ENCODE results near the gene TMEM123.

The TMEM123 gene

GRCh38 chr11:102421261-102421660 lies 31.3 kb downstream of the TMEM123 start:
- DNase-seq: no peak

DNA sequence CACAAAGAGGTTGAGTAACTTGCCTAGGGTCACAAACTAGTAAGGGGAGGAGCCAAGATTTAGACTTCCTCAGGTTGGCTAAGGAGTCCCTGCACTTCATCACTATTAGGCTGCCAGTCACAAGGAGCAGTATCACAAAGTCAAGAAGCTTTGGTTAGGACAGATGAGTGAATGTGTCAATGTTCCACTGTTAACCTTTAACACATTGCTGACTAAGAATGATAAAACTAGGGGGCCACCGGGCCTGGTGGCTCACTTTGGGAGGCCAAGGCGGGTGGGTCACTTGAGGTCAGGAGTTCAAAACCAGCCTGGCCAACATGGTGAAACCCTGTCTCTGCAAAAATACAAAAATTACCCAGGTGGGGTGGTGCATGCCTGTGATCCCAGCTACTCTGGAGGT lies 32.0 kb downstream of the TMEM123 start:
- peak in 1 of 2 experiments; percentile 37 for DNase-seq

DNA sequence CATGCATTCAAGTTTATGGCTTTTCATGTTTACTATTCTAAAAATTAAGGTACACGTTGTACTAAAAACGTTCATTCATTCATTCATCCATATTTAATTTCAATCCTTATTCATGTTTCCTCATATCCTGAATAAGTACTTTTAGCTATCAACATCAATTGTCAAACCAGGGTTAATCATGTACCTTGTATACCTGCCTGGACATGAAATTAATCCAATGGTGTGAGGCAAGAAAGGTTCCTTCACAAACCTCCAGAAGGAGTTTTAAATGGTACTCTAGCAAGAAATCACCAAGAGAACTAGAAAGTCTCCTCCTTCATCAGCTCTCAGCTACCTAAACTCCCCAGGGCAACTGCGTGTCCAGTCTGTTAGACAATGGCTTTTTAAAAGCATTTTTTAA lies 33.4 kb downstream of the TMEM123 start:
- DNase-seq: no peak

DNA sequence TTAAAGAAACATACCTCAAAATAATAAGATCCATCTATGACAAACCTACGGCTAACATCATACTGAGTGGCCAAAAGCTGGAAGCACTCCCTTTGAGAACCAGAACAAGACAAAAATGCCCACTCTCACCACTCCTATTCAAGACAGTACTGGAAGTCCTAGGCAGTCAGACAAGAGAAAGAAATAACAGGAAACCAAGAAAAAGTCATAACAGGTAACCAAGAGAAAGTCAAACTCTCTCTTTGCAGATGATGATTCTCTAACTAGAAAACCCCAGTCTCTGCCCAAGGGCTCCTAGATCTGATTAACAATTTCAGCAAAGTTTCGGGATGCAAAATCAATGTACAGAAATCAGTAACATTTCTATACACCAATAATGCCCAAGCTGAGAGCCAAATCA lies 35.6 kb downstream of the TMEM123 start:
- no peak for DNase-seq

DNA sequence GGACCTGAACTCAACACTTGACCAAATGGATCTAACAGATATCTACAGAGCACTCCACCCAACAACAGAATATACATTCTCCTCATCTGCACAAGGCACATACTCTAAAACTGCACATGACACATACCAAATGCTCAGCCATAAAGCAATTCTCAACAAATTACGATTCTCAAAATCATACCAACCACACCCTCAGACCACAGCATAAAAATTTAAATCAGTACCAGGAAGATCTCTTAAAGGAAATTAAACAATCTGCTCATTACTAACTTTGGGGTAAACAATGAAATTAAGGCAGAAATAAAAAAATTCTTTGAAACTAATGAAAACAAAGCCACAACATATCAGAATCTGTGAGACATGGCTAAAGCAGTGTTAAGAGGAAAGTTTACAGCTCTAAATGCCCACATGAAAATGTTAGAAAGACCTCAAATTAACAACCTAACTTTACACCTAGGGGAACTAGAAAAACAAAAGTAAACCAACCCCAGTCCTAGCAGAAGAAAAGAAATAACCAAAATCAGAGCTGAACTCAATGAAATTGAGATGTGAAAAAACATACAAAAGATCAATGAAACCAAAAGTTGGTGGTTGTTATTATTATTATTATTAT lies 37.2 kb downstream of the TMEM123 start:
- no peak for DNase-seq

- no peak for DNase-seq
Measured at GRCh38 chr11:102414559-102414958, 38.0 kb downstream of the TMEM123 start.

- DNase-seq: no peak
Measured at GRCh38 chr11:102413497-102413896, 39.1 kb downstream of the TMEM123 start.

DNA sequence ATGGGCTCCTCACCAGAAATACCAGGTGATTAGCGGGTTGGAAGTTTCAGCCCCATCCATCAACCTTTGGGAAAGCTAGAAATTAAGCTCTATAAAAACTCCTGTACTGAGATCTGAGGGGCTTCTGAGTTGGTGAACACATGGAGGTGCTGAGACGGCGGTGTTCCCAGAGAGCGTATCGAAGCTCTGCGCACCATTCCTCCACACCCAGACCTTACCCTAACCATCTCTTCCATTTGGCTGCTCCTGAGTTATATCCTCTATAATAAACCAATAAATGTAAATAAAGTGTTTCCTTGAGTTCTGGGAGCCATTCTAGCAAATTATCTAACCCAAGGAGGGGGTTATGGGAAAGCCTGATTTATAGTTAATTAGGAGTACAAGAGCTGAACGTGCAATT lies 41.4 kb downstream of the TMEM123 start:
- DNase-seq: no peak

DNA sequence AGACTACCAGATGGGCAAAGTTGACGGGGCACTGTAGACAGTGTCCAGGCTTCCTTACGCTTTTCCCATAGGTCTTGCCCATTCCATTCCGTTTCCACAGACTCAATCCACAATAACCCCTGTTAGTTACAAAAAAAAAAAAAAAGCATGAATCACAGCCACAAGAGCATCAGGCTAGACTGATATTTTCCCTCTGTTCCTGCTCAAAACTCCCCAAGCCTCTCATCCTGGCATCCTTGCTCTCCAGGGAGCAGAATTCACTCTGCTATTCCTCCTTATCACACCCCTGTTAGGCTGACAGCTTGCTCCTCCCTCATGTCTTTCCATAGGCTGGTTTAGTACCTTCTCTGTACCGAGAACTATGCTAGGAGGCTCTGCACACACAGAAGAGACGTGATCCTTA lies 42.2 kb downstream of the TMEM123 start:
- DNase-seq: no peak

GRCh38 chr11:102408339-102408738 lies 44.2 kb downstream of the TMEM123 start:
- no peak for DNase-seq

- DNase-seq: no peak
Measured at GRCh38 chr11:102407901-102408300, 44.7 kb downstream of the TMEM123 start.

- DNase-seq: no peak
Measured at GRCh38 chr11:102406099-102406498, 46.5 kb downstream of the TMEM123 start.

- no peak for DNase-seq
Measured at GRCh38 chr11:102405501-102405900, 47.1 kb downstream of the TMEM123 start.

DNA sequence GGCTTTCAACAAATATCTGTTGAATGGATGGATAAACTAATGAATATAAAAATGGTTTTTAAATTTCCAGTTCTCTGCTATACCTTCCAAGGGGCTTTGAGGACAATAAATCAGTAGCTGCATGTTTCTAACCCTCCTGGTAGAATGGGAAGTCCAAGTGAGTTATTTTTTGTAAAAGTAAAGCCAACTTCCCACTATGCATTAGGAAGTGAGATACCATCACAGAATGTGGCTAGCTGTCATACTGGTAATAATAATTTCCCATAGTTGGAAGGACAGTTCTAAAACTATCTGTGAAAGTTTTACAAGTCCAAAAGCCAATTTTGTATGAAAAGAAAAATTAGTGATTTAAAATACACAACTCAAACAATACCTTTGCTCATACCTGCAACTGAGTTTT lies 50.0 kb downstream of the TMEM123 start:
- no peak for DNase-seq

DNA sequence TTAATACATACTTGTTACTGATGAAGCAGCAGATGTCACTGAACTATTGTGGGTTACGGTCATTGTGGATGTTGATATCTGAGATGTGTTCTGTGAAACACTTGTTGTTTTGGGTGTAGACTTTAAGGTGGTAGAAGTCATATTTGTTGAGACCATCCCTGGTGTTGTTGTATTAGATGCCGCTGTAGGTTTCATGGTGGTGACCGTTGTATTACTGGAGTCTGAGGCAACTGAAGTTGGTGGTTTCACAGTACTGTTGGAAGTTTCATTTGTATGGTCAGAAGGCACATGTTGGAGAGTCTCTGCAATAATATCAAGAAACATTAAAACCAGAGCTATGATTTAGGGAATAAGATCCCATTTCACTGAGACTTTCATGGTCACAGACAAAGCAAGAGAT lies 50.7 kb downstream of the TMEM123 start:
- no peak for DNase-seq

DNA sequence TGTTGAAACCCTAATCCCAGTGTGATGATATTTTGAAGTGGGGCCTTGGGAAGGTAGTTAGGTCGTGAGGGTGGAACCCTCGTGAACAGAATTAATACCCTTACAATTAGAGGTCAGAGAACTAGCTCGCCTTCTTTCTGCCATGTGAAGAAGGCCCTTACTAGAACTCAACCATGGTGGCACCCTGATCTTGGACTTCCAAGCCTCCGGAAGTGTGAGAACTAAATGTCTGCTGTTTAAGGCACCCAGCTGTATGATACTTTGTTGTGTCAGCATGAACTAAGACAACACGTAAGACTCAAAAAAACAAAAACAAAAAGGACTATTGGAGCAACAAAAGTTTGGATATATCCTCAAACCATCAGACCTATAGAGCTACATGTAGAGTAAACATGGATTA lies 52.0 kb downstream of the TMEM123 start:
- no peak for DNase-seq

DNA sequence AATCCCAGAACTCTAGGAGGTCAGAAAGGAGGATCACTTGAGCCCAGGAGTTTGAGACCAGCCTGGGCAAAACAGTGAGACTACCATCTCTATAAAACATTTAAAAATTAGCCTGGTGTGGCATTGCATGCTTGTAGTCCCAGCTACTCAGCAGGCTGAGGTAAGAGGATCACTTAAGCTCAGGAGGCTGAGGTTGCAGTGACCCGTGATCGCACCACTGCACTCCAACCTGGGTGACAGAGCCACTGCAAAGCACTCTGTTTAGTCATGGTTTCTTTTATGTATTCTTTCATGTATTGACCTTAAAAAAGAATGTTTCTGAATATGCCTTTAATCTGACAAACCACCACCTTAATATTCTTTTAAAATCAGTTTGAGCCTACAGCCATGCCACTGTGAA lies 53.4 kb downstream of the TMEM123 start:
- DNase-seq: no peak

GRCh38 chr11:102398297-102398696 lies 54.3 kb downstream of the TMEM123 start:
- no peak for DNase-seq

- DNase-seq: no peak
Measured at GRCh38 chr11:102396708-102397563, 55.6 kb downstream of the TMEM123 start.

DNA sequence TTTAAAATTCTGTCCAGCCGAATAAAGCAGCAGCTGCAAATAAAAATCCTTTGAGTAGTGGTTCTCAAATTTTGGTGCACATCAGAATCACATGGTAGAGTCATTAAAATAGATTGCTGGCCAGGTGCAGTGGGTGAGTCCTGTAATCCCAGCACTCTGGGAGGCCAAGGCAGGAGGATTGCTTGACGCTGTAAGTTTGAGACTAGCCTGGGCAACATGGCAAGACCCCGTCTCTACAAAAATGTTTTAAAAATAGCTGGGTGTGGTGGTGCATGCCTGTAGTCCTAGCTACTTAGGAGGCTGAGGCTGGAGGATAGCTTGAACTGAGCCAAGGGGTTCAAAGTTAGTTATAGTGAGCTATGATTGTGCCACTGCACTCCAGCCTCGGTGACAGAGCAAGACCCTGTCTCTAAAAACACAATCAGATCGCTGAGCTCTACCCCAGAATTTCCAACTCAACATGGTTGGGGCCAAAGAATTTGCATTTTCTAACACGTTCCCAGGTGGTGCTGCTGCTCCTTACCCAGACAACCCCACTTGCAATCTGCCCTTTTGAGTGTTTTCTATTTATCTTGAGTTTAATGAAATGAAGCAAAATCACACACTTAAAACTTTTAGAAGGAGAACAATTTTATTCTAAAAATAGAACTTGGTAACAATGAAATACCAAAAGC lies 56.7 kb downstream of the TMEM123 start:
- no peak for DNase-seq

GRCh38 chr11:102393272-102393730 lies 59.3 kb downstream of the TMEM123 start:
- no peak for DNase-seq

DNA sequence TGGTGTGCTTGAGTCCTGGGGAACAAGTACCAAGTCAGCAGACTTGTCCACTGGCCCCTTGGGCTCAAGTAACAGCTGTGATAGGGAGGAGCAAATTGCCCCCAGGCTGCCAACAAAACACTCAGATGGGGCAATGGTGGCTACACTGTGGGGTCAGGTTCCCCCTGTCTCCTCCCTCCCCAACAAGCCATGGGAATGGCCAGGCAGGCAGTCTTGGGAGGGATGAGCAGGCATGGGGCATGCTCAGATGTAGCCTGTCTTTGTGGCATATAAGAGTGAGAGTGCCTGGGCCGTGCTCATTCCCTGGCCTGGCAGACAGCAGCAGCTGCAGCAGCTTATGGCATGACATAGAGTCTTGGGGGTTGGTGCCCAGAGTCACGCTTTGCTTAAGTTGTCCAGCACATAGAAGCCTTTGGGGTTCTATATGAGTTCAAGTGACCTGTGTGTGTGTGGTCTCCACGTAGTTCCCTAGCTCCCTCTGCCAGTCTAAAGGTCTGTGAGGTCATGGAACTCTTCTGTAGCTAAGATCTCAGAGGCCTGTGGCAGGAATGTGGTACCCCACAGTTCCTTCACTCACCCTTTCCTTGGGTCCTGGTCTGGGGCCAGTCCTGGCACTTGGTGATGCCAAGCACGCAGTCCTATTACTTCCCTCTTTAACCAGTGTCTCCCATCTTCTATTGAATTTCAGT lies 60.9 kb downstream of the TMEM123 start:
- no peak for DNase-seq
